ACC112 (cell line): ENCODE results near the gene RMI2.

Experiments
- H2AFZ ChIP-seq: fragments of 200-600 bp; sonication (generic); one replicate; pipeline ENCODE4 v1.6.0; 2017; ENCODE audit warnings: antibody characterized with exemption, low read length; ENCODE audit not compliant: unreplicated experiment
- H3K27ac ChIP-seq: fragments of 200-600 bp; sonication (generic); 2 replicates; pipeline ENCODE4 v1.5.1; 2014; ENCODE audit warnings: low read depth, mild to moderate bottlenecking, antibody characterized with exemption, low read length, moderate library complexity
- H3K27me3 ChIP-seq: fragments of 200-600 bp; sonication (generic); 2 replicates; pipeline ENCODE4 v1.6.1; 2014; ENCODE audit warnings: mild to moderate bottlenecking, antibody characterized with exemption, low read length, moderate library complexity, mixed read lengths; ENCODE audit not compliant: insufficient read depth
- H3K36me3 ChIP-seq: fragments of 200-600 bp; sonication (generic); 2 replicates; pipeline ENCODE4 v1.6.1; 2016; ENCODE audit warnings: mild to moderate bottlenecking, antibody characterized with exemption, low read length, moderate library complexity, mixed read lengths; ENCODE audit not compliant: insufficient read depth
- H3K4me1 ChIP-seq: fragments of 200-600 bp; sonication (generic); one replicate; pipeline ENCODE4 v1.6.1; 2016; ENCODE audit warnings: low read length, mixed read lengths; ENCODE audit not compliant: insufficient read depth, unreplicated experiment, control insufficient read depth
- H3K4me3 ChIP-seq: fragments of 200-600 bp; sonication (generic); 2 replicates; pipeline ENCODE4 v1.5.1; 2014; ENCODE audit warnings: mild to moderate bottlenecking, low read depth, low read length
- H3K79me2 ChIP-seq: fragments of 200-600 bp; sonication (generic); one replicate; pipeline ENCODE4 v1.6.0; 2016; ENCODE audit warnings: low read length; ENCODE audit not compliant: control insufficient read depth, unreplicated experiment, insufficient read depth

The RMI2 gene

DNA sequence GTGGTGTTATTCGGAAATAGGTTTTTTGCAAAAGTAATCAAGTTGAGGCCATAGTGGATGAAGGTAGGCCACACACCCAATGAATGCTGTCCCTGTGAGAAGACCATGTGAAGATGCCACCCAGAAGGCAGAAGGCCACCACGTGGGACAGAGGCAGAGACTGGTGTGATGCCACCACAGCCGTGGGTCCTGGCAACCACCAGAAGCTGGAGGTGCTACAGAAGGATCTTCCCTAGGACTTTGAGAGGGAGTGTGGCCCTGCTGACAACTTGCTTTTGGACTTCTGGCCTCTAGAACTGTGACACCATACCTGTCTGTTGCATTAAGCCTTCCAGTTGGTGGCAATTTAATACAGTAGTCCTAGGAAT lies 49.3 kb downstream of the RMI2 start:
- Histone ChIP-seq H3K4me3 (no peak overlapping the region), H3K79me2 (no peaks in the 10 kb centered on the region), H3K36me3 (no peaks in the 10 kb centered on the region), H2AFZ (no peak overlapping the region), H3K27ac (no peak overlapping the region), H3K27me3 (no peaks in the 10 kb centered on the region), H3K4me1 (no peaks in the 10 kb centered on the region)

- Histone ChIP-seq H2AFZ (no peak overlapping the region), H3K36me3 (no peaks in the 10 kb centered on the region), H3K79me2 (no peaks in the 10 kb centered on the region), H3K4me3 (no peak overlapping the region), H3K27ac (no peak overlapping the region), H3K4me1 (no peaks in the 10 kb centered on the region), H3K27me3 (no peaks in the 10 kb centered on the region)
Measured at GRCh38 chr16:11395008-11395948, 50.0 kb downstream of the RMI2 start.

GRCh38 chr16:11395949-11396240 lies 50.6 kb downstream of the RMI2 start:
- H3K27me3 ChIP-seq: no peaks in the 10 kb centered on the region
- H2AFZ ChIP-seq: no peak overlapping the region
- no peaks in the 10 kb centered on the region for H3K79me2 ChIP-seq
- H3K4me1 ChIP-seq: no peaks in the 10 kb centered on the region
- H3K36me3 ChIP-seq: no peaks in the 10 kb centered on the region
- H3K4me3 ChIP-seq: no peak overlapping the region
- no peak overlapping the region for H3K27ac ChIP-seq

DNA sequence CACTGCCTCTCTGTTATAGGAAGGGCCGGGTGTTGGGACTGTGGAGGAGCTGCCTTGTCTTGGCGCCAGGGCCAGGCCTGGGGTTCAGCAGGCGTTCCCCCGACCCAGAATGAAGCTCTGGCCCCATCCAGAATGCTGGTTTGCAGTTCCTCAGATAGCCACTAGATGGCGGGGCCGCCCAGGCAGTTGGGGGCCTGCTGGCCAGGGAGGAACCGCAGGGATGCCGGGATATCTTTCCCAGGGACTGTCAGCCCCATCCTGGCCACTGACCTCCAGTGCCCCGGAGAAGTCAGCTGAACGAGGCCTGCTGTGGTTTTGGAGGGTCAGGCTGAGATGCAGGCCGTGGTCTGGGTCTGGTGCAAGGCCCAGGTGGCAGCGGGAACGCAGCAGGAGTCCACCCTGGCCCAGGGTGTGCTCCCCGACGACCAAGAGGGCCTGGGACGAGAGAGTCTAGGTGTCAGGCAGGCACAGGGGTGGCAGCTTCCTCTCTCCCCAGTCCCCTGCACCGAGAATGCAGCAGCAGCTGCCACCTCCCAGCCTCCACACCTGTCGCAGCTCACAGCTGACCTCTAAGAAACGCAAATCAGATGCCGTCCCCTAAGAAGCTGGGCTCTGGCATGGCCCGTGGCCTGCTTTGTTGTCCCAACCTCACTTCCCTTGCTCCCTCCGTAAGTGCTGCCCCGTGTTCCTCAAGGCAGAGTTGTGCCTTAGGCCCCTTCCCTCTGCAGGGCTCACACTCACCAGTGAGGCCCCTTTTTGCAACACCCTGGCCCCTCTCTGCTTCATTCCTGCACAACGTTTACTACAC lies 51.2 kb downstream of the RMI2 start:
- Histone ChIP-seq H2AFZ (no peak overlapping the region), H3K79me2 (no peaks in the 10 kb centered on the region)

DNA sequence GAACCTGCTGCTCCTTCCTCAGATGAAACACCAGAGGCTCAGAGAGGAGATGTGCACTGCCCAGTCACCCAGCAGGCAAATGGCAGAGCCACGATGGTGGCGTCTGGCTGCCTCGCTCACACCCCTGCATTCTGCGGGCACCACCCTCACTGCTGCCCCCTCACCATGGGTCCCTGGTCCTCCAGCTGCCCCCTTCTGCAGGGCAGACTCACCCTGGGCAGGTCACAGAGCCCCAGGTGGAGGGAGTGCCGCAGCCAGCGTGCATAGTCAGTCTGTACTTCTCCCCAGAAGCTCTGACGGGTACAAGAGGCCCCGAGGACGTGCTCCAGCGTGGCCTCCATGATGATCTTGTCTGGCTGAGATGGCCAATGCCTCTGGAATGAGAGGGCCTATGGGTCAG lies 52.9 kb downstream of the RMI2 start:
- H3K79me2 ChIP-seq: no peaks in the 10 kb centered on the region
- H2AFZ ChIP-seq: no peak overlapping the region
- H3K36me3 ChIP-seq: no peaks in the 10 kb centered on the region
- no peaks in the 10 kb centered on the region for H3K27me3 ChIP-seq
- no peak overlapping the region for H3K4me3 ChIP-seq
- H3K4me1 ChIP-seq: no peaks in the 10 kb centered on the region
- no peak overlapping the region for H3K27ac ChIP-seq

More for the DNA sequence above, 51.2 kb downstream of the RMI2 start:
- no peaks in the 10 kb centered on the region for H3K36me3 ChIP-seq
- no peak overlapping the region for H3K4me3 ChIP-seq
- no peak overlapping the region for H3K27ac ChIP-seq
- H3K27me3 ChIP-seq: no peaks in the 10 kb centered on the region
- H3K4me1 ChIP-seq: no peaks in the 10 kb centered on the region

DNA sequence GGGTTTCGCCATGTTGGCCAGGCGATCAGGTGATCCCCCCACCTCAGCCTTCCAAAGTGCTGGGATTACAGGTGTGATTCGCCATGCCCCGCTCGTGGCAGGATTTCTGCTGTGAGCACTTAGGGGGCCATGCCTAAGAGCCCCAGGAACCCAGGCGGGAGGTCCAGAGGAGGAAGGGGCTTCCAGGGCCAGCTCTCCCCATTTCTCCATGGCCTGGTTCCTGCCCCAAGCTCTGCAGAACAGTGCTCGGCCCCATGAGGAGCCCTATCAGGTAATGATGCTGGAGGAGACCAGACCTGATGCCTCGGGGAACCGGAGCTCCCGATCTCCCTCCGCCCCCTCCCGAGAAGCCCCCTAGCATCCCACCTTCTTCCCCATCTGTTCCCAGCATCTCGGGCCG lies 53.6 kb downstream of the RMI2 start:
- Histone ChIP-seq H3K36me3 (no peaks in the 10 kb centered on the region), H3K4me3 (no peak overlapping the region), H2AFZ (no peak overlapping the region), H3K27me3 (no peaks in the 10 kb centered on the region), H3K27ac (no peak overlapping the region), H3K79me2 (no peaks in the 10 kb centered on the region), H3K4me1 (no peaks in the 10 kb centered on the region)

DNA sequence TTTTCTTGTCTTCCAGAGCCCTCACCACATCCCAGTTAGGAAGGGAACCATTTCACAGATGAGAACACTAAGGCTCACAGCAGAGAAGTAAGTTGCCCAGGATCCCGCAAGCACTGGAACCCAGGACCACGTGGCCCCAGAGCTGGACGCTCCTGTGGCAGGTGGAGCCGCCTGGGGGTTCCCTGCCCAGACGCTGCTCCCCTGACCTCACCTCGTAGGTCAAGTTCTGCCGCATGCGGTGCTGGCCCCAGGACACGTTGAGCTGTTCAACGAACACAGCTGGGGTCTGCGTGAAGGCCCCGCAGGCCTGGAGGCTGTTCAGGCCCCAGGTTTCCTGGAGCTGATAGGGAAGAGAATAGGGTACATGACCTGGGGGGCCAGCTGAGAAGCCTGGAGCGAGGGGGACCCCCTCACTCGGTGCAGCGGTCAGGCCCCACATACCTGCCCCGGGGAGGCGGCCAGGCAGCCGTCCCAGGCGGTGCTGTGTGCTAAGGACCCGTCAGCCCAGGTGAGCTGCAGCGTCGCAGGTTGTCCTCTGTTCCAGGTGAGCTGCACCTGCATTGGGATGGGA lies 54.1 kb downstream of the RMI2 start:
- H3K79me2 ChIP-seq: no peaks in the 10 kb centered on the region
- H2AFZ ChIP-seq: no peak overlapping the region
- H3K4me3 ChIP-seq: no peak overlapping the region
- no peak overlapping the region for H3K27ac ChIP-seq
- no peaks in the 10 kb centered on the region for H3K27me3 ChIP-seq
- no peaks in the 10 kb centered on the region for H3K4me1 ChIP-seq
- H3K36me3 ChIP-seq: no peaks in the 10 kb centered on the region

DNA sequence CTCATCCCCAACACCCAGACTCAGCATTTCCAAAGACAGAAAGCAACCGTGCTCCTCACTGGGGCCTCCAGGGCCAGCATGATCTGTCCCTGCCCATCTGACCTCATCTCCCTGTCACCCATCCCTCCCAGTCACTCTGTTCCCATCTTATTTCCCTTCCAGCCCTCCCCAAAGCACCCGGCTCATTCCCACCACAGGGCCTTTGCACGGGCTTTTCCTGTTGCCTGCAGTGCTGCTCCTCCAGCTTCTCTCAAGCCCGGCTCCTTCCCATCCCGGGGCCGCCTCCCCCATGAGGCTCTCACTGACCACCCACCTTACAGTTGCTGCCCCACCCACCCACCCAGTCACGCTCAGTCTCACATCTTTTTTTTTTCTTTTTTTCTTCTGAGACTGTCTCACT lies 54.8 kb downstream of the RMI2 start:
- H3K4me1 ChIP-seq: no peaks in the 10 kb centered on the region
- no peaks in the 10 kb centered on the region for H3K27me3 ChIP-seq
- no peak overlapping the region for H2AFZ ChIP-seq
- no peak overlapping the region for H3K27ac ChIP-seq
- H3K36me3 ChIP-seq: no peaks in the 10 kb centered on the region
- no peaks in the 10 kb centered on the region for H3K79me2 ChIP-seq
- H3K4me3 ChIP-seq: no peak overlapping the region
